KMS-11 (cell line): ENCODE results near the gene SUPT3H.

Experiments used
- H2AFZ ChIP-seq: fragments of 200-600 bp; sonication (generic); 2 replicates; pipeline ENCODE4 v1.6.1; 2016; ENCODE audit warnings: antibody characterized with exemption, mixed run types, low read depth
- H3K27ac ChIP-seq: fragments of 200-600 bp; sonication (generic); 2 replicates; pipeline ENCODE4 v1.6.1; 2016; ENCODE audit warnings: mild to moderate bottlenecking, mixed run types
- H3K27me3 ChIP-seq: fragments of 200-600 bp; sonication (generic); 2 replicates; pipeline ENCODE4 v1.6.1; 2017; ENCODE audit warnings: mild to moderate bottlenecking, low read depth, mixed run types, moderate library complexity; ENCODE audit not compliant: insufficient read depth
- H3K36me3 ChIP-seq: fragments of 200-600 bp; sonication (generic); 2 replicates; pipeline ENCODE4 v1.6.1; 2017; ENCODE audit warnings: mild to moderate bottlenecking, mixed run types; ENCODE audit not compliant: insufficient read depth
- H3K4me1 ChIP-seq: fragments of 200-600 bp; sonication (generic); 2 replicates; pipeline ENCODE4 v1.6.1; 2016; ENCODE audit warnings: mild to moderate bottlenecking, low read depth, mixed run types; ENCODE audit not compliant: poor library complexity, severe bottlenecking
- H3K4me2 ChIP-seq: fragments of 200-600 bp; sonication (generic); 2 replicates; pipeline ENCODE4 v1.7.0; 2016; ENCODE audit warnings: mild to moderate bottlenecking, mixed run types
- H3K4me3 ChIP-seq: fragments of 200-600 bp; sonication (generic); IDR thresholded peaks from 2 replicates; pipeline ENCODE4 v1.6.1; 2017; ENCODE audit warnings: low read depth, low read length, mixed read lengths; ENCODE audit not compliant: insufficient read depth
- H3K79me2 ChIP-seq: fragments of 200-600 bp; sonication (generic); 2 replicates; pipeline ENCODE4 v1.6.1; 2016; ENCODE audit warnings: low read depth, mixed run types; ENCODE audit not compliant: insufficient read depth
- H3K9ac ChIP-seq: fragments of 200-600 bp; sonication (generic); 2 replicates; pipeline ENCODE4 v1.6.1; 2016; ENCODE audit warnings: mild to moderate bottlenecking, mixed run types
- H4K20me1 ChIP-seq: fragments of 200-600 bp; sonication (generic); 2 replicates; pipeline ENCODE4 v1.6.1; 2016; ENCODE audit warnings: mild to moderate bottlenecking, mixed run types; ENCODE audit not compliant: insufficient read depth
- TF ChIP-seq, protein P1 (sequence below): fragments of 200-600 bp; sonication (generic); conservative IDR thresholded peaks from 2 replicates; pipeline ENCODE4 v1.6.1; 2017; ENCODE audit warnings: low read depth, mild to moderate bottlenecking, antibody characterized with exemption, low read length, moderate library complexity, mixed read lengths

SUPT3H gene

DNA sequence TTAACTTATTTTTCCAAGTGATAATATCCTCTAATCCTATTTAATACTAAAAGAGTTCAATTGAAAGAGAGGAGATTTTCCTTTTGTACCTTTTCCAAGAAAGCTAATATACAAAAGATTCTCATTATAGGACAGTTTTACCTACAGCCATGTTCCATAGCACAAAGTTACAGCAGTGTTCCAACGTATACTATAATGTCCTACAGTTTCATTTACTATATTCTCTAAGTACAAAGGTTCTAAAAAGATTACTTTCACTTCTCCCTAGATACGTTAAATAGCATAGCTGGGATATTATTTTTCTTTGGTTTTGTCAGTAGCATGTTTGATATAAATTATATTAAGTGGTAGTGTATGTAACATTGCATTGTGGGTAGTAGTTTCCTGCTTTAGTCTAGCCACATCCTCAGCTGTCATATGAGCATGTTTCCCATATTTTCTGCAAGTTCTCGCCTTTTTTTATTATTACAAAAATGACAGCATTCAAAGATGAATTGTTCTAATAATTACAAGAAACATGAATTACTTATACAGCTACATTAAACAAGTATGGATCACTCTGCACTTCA, 54.0 kb downstream of the SUPT3H start:
- H3K9ac ChIP-seq, result no peak overlapping the region
- peaks cover 26% of the 10 kb centered on the region for H3K4me1 ChIP-seq
- no peak overlapping the region for H3K4me3 ChIP-seq
- no peaks in the 10 kb centered on the region for H3K79me2 ChIP-seq
- H4K20me1 ChIP-seq, result no peaks in the 10 kb centered on the region
- no peak overlapping the region for H3K27ac ChIP-seq
- no peak overlapping the region for H2AFZ ChIP-seq
- TF ChIP-seq, protein P1, sequence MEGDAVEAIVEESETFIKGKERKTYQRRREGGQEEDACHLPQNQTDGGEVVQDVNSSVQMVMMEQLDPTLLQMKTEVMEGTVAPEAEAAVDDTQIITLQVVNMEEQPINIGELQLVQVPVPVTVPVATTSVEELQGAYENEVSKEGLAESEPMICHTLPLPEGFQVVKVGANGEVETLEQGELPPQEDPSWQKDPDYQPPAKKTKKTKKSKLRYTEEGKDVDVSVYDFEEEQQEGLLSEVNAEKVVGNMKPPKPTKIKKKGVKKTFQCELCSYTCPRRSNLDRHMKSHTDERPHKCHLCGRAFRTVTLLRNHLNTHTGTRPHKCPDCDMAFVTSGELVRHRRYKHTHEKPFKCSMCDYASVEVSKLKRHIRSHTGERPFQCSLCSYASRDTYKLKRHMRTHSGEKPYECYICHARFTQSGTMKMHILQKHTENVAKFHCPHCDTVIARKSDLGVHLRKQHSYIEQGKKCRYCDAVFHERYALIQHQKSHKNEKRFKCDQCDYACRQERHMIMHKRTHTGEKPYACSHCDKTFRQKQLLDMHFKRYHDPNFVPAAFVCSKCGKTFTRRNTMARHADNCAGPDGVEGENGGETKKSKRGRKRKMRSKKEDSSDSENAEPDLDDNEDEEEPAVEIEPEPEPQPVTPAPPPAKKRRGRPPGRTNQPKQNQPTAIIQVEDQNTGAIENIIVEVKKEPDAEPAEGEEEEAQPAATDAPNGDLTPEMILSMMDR, result no peak
- no peaks in the 10 kb centered on the region for H3K27me3 ChIP-seq
- no peaks in the 10 kb centered on the region for H3K36me3 ChIP-seq
- H3K4me2 ChIP-seq, result no peak overlapping the region

DNA sequence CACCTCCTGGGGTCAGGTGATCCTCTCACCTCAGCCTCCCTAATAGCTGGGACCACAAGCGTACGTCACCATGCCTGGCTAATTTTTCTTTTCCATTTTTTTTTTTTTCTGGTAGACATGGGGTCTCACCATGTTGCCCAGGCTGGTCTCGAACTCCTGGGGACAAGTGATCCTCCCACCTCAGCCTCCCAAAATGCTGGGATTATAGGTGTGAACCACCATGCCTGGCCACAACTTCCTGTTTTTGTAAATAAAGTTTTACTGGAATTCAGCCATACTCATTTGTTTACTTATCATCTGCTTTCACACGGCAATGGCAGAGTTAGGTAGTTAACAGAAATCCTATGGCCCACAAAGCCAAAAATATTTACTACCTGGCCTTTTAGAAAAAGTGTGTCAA, 57.4 kb downstream of the SUPT3H start:
- no peaks in the 10 kb centered on the region for H4K20me1 ChIP-seq
- TF ChIP-seq, protein P1, result no peak
- no peak overlapping the region for H3K4me2 ChIP-seq
- peaks cover 7% of the 10 kb centered on the region for H3K4me1 ChIP-seq
- H3K27ac ChIP-seq, result no peak overlapping the region
- no peak overlapping the region for H3K9ac ChIP-seq
- no peak overlapping the region for H3K4me3 ChIP-seq
- no peaks in the 10 kb centered on the region for H3K27me3 ChIP-seq
- no peaks in the 10 kb centered on the region for H3K36me3 ChIP-seq
- H2AFZ ChIP-seq, result no peak overlapping the region
- no peaks in the 10 kb centered on the region for H3K79me2 ChIP-seq

DNA sequence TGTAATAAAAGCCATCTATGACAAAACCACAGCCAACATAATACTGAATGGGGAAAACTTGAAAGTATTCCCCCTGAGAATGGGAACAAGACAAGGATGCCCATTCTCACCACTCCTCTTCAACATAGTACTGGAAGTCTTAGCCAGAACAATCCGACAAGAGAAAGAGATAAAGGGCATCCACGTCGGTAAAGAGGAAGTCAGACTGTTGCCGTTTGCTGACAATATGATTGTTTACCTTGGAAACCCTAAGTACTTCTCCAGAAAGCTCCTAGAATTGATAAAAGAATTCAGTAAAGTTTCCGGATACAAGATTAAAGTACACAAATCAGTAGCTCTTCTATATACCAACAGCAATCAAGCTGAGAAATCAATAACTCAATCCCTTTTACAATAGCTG, 63.6 kb downstream of the SUPT3H start:
- no peak overlapping the region for H2AFZ ChIP-seq
- no peak overlapping the region for H3K27ac ChIP-seq
- H3K79me2 ChIP-seq, result no peaks in the 10 kb centered on the region
- H4K20me1 ChIP-seq, result no peaks in the 10 kb centered on the region
- H3K36me3 ChIP-seq, result no peaks in the 10 kb centered on the region
- no peaks in the 10 kb centered on the region for H3K27me3 ChIP-seq
- no peak overlapping the region for H3K9ac ChIP-seq
- TF ChIP-seq, protein P1, result no peak
- peaks cover 13% of the 10 kb centered on the region for H3K4me1 ChIP-seq
- no peak overlapping the region for H3K4me3 ChIP-seq
- no peak overlapping the region for H3K4me2 ChIP-seq

DNA sequence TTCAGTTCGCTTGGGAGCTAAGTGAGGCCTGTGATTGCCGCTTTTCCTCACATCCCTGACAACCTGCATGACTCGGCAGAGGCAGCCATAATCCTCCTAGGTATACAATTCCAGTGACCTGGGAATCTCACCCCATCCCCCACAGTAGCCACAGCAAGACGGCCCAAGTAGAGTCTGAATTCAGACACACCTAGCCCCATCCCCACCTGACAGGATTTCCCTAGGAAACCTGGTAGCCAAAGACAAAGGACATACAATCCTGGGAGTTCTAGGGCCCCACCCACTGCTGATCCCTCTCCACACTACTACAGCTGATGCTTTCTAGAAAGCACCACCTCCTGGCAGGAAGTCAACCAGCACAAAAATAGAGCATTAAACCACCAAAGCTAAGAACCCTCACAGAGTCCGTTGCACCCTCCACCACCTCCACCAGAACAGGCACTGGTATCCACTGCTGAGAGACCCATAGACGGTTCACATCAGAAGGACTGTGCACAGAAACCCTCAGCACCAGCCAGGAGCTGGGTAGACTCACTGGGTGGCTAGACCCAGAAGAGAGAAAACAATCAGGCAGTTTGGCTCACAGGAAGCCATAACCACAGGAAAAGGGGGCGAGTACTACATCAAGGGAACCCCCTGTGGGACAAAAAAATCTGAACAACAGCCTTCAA, 67.5 kb downstream of the SUPT3H start:
- no peak overlapping the region for H3K9ac ChIP-seq
- no peak overlapping the region for H2AFZ ChIP-seq
- no peak overlapping the region for H3K27ac ChIP-seq
- peaks cover 13% of the 10 kb centered on the region for H3K4me1 ChIP-seq
- no peaks in the 10 kb centered on the region for H3K27me3 ChIP-seq
- H4K20me1 ChIP-seq, result no peaks in the 10 kb centered on the region
- TF ChIP-seq, protein P1, result 0 out of 2 replicates have a peak, but pooled peaks have one; percentile 13
- no peak overlapping the region for H3K4me3 ChIP-seq
- H3K4me2 ChIP-seq, result peak overlapping the region; percentile 21; the same call in 1 of the 2 replicates
- H3K36me3 ChIP-seq, result no peaks in the 10 kb centered on the region
- H3K79me2 ChIP-seq, result no peaks in the 10 kb centered on the region
